Upper lobe of left lung (tissue), 6 donors: ENCODE data around the gene AFAP1. TPM values are rescaled to one million over a fixed set of nuclear protein-coding genes. Genes with fewer than 3 reads are reported as not detected.

Experiments
- ATAC-seq, 2 donors: fragments of 200-7000 bp; cut with Tn5 transposase; one replicate each; pipeline ENCODE4 v1.9.1; 2022; ENCODE audit warnings: mild to moderate bottlenecking in 2 of 2, moderate library complexity in 2 of 2; ENCODE audit not compliant: low FRiP score in 2 of 2
- DNase-seq, 2 donors: peaks; one replicate each; pipeline ENCODE4 v3.0.0-alpha.2; 2019 to 2020
- H3K27ac ChIP-seq, 4 donors: fragments of 200-600 bp; sonication (generic); one replicate each; pipeline ENCODE4 v1.5.1; 2016 to 2019
- H3K27me3 ChIP-seq, 4 donors: fragments of 200-600 bp; sonication (generic); one replicate each; pipeline ENCODE4 v1.5.1; 2017 to 2019
- H3K36me3 ChIP-seq, 4 donors: fragments of 200-600 bp; sonication (generic); one replicate each; pipeline ENCODE4 v1.5.1; 2016 to 2019
- H3K4me1 ChIP-seq, 4 donors: fragments of 200-600 bp; sonication (generic); one replicate each; pipeline ENCODE4 v1.5.1; 2018 to 2019
- H3K4me3 ChIP-seq, 4 donors: fragments of 200-600 bp; sonication (generic); one replicate each; pipeline ENCODE4 v1.5.1; 2017 to 2019; ENCODE audit warnings: mild to moderate bottlenecking in 2 of 4, moderate library complexity in 1 of 4
- H3K9me3 ChIP-seq, 4 donors: fragments of 200-600 bp; sonication (generic); one replicate each; pipeline ENCODE4 v1.5.1; 2018 to 2019
- EP300 ChIP-seq, 4 donors: sonication (generic); formaldehyde crosslinking; IDR thresholded peaks; one replicate each; pipeline ENCODE4 v1.5.1; 2017; ENCODE audit warnings: antibody characterized with exemption in 4 of 4, control low read depth in 2 of 4
- POLR2A ChIP-seq, 4 donors: fragments of 450-650 bp; IDR thresholded peaks; one replicate each; pipeline ENCODE4 v1.5.1; 2016 to 2017; ENCODE audit warnings: antibody characterized with exemption in 4 of 4, mild to moderate bottlenecking in 2 of 4
- POLR2AphosphoS5 ChIP-seq, 2 donors: sonication (generic); formaldehyde crosslinking; IDR thresholded peaks; one replicate each; pipeline ENCODE4 v1.5.1; 2017; ENCODE audit warnings: antibody characterized with exemption in 2 of 2
- WGBS, 2 donors: methylation state at CpG; one replicate each; pipeline ENCODE4 v1.1.5; 2017 to 2018; 5-methylcytosine and 5-hydroxymethylcytosine counted together
- total RNA-seq, 6 donors: library from RNA; depleted of rRNA in 4 of 6; stranded (reverse); fragments of >200 nt in 4 of 6; gene quantifications; one replicate each; pipeline versions ENCODE4 v1.1.0 to v1.2.1, GENCODE V29; 2016 to 2021
- TF ChIP-seq, protein P1 (sequence below), 6 experiments: fragments of 450-650 bp in 4 of 6; fragments of 200-600 bp in 2 of 6; sonication (generic) in 2 of 6; IDR thresholded peaks; one replicate each; pipeline ENCODE4 v1.5.1; 2016 to 2019; ENCODE audit warnings: antibody characterized with exemption in 6 of 6
- donor health status: DM: no; HTN: no; CAD: no; lungs with moderate emphysema.
- donor health status: DM: no; HTN: yes; CAD: no; lungs with severe emphysema.

The AFAP1 gene
- total RNA-seq, 6 donors from 2014 or later = 10.9 to 26.7 (median 19.2) TPM

DNA sequence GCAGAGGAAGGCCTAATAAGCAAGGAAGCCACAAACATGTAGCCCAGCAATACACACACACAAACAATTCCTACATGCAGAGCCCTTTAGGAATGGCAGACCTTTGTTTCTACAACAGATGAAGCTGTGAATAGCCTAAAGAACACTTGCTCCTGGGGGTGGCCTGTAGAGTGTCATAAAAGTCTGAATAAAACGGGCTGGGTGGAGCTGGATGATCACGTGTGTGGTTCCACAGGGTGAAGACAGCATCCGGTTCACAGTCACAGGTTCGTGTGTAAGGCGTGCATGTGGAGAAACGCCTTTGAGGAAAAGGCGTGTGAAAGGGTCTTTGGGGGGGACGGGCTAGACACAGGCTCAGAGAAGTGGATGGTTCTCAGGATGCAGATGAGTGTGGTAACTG lies 156.1 kb downstream of the AFAP1 start:
- Histone ChIP-seq H3K36me3 (peaks cover 0 to 17% (median 0%) of the 10 kb centered on the region in 4 donors), H3K4me3 (no peak overlapping the region), H3K27me3 (no peaks in the 10 kb centered on the region), H3K9me3 (no peaks in the 10 kb centered on the region), H3K27ac (no peak overlapping the region), H3K4me1 (peaks cover 16 to 25% (median 18%) of the 10 kb centered on the region in 4 donors)
- TF ChIP-seq, protein P1, sequence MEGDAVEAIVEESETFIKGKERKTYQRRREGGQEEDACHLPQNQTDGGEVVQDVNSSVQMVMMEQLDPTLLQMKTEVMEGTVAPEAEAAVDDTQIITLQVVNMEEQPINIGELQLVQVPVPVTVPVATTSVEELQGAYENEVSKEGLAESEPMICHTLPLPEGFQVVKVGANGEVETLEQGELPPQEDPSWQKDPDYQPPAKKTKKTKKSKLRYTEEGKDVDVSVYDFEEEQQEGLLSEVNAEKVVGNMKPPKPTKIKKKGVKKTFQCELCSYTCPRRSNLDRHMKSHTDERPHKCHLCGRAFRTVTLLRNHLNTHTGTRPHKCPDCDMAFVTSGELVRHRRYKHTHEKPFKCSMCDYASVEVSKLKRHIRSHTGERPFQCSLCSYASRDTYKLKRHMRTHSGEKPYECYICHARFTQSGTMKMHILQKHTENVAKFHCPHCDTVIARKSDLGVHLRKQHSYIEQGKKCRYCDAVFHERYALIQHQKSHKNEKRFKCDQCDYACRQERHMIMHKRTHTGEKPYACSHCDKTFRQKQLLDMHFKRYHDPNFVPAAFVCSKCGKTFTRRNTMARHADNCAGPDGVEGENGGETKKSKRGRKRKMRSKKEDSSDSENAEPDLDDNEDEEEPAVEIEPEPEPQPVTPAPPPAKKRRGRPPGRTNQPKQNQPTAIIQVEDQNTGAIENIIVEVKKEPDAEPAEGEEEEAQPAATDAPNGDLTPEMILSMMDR (IDR thresholded peaks at IDR 0.05) = no peak
- TF ChIP-seq EP300 (IDR thresholded peaks at IDR 0.05) = no peak
- TF ChIP-seq POLR2A (IDR thresholded peaks at IDR 0.05) = no peak
- no peak for TF ChIP-seq POLR2AphosphoS5 (IDR thresholded peaks at IDR 0.05)
- ATAC-seq = no peak
- no peak for DNase-seq
- WGBS, 2 donors = 92 to 96% methylated on average over 8 of the region's 8 CpGs

DNA sequence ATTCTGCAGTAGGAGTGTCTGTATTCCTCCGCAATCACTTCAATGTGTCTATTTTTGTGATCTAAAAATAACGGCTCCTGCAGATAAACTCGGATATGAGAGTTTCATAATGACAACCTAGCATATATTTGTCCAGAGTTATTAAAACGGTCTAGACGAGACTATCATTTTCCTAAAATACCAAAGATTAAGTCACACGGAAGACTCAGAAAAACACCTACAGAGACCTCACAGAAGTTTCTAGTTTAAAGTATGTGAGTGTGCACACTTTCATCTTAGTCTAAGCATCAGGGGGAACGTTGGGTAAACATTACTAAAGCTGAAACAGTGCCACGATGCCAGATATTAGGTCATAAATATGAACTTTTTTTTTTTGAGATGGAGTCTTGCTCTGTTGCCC lies 156.9 kb downstream of the AFAP1 start:
- WGBS, 2 donors = 56 to 62% methylated on average over 8 of the region's 8 CpGs
- Histone ChIP-seq H3K27me3 (no peaks in the 10 kb centered on the region), H3K4me1 (peaks cover 15 to 29% (median 17%) of the 10 kb centered on the region in 4 donors), H3K4me3 (no peak overlapping the region), H3K9me3 (no peaks in the 10 kb centered on the region), H3K27ac (no peak overlapping the region), H3K36me3 (peaks cover 0 to 19% (median 0%) of the 10 kb centered on the region in 4 donors)
- ATAC-seq (no peak), DNase-seq (no peak)
- TF ChIP-seq POLR2A (IDR thresholded peaks at IDR 0.05) (no peak), EP300 (IDR thresholded peaks at IDR 0.05) (no peak), POLR2AphosphoS5 (IDR thresholded peaks at IDR 0.05) (no peak)
- TF ChIP-seq, protein P1 (IDR thresholded peaks at IDR 0.05) = no peak

DNA sequence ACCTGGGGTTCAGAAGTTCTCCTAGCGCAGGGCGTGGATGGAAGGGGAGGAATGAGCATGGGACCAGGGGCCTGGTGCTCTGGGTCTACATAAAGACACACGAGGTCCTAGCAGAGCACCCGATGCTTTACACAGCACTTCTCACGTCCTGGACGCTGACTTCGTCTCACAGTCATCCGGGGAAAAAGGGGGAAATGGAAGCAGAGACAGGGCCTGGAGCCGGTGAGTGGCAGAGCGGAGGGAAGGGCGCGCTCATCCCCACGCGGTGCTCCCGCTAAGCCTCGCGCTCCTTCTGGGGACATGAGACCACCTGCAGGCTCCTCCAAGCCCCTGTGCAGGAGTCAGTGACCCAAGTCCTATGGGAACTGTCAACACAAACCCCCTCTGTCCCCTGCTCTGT lies 157.7 kb downstream of the AFAP1 start:
- TF ChIP-seq, protein P1 (IDR thresholded peaks at IDR 0.05) = no peak
- TF ChIP-seq POLR2AphosphoS5 (IDR thresholded peaks at IDR 0.05) = no peak
- no peak for TF ChIP-seq POLR2A (IDR thresholded peaks at IDR 0.05)
- TF ChIP-seq EP300 (IDR thresholded peaks at IDR 0.05) = no peak
- 83 to 86% methylated on average over 16 to 17 of the region's 17 CpGs for WGBS, 2 donors
- no peak overlapping the region for H3K4me3 ChIP-seq
- no peaks in the 10 kb centered on the region for H3K9me3 ChIP-seq
- peaks cover 12 to 29% (median 16%) of the 10 kb centered on the region in 4 donors for H3K4me1 ChIP-seq
- no peak for ATAC-seq
- no peak for DNase-seq
- H3K27me3 ChIP-seq = no peaks in the 10 kb centered on the region
- peaks cover 0 to 22% (median 0%) of the 10 kb centered on the region in 4 donors for H3K36me3 ChIP-seq
- peak overlapping the region in 3 of 4 donors; percentile 24 to 66 (median 38) for H3K27ac ChIP-seq

DNA sequence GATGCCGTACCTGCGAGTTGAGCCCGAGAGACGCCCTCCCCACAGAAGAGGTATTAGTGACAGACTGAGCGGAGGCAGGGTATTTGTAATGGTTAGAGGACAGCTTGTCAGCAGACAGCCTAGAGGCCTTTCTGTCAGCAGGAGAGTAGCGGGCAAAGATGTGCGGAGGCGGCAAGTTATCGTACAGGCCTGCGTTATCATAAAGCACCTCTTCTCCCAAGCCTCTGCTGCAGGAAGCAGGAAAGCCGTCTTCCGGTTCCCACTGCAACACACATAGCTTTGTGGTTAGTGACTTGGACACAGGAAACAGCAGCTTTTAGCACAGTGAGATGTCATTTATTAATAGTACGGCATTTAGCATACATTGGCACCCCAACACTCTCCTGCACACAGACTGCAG lies 158.3 kb downstream of the AFAP1 start:
- H3K9me3 ChIP-seq = no peaks in the 10 kb centered on the region
- ATAC-seq (no peak), DNase-seq (peak in 1 of 2 donors; percentile 20)
- H3K27me3 ChIP-seq = no peaks in the 10 kb centered on the region
- WGBS, 2 donors = 54 to 61% methylated on average over 7 to 13 of the region's 13 CpGs
- peaks cover 11 to 29% (median 15%) of the 10 kb centered on the region in 4 donors for H3K4me1 ChIP-seq
- H3K4me3 ChIP-seq = no peak overlapping the region
- peaks cover 0 to 27% (median 0%) of the 10 kb centered on the region in 4 donors for H3K36me3 ChIP-seq
- peak overlapping the region in 2 of 4 donors; percentile 2 to 66 for H3K27ac ChIP-seq
- TF ChIP-seq EP300 (IDR thresholded peaks at IDR 0.05) (no peak), POLR2AphosphoS5 (IDR thresholded peaks at IDR 0.05) (peak in 1 of 2 donors; percentile 24)
- TF ChIP-seq, protein P1 (IDR thresholded peaks at IDR 0.05) = no peak

DNA sequence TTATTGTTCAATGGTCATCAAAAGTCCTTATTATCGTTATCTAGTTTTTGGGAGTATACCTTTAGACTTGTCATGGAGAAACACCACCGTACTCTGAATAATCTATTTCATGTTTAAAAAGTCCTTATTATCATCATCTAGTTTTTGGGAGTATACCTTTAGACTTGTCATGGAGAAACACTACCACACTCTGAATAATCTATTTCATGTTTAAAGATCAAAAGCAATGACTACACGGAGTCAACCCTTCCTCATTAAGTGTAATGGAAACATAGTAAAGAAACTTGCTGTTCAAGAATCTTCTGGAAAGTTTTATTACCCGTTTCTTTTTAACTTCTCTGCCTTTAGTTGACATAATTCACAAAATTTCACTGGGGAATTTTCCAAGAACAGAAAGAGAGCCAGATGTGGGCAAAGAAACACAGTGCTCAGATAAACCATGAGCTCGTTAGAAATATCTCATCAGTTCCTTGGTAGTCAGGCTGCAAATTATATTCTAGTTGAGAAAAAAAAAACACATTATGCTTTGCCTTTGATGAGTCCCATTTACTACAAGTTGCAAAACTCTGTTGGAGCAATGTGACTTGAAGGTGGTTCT lies 158.8 kb downstream of the AFAP1 start:
- H3K4me1 ChIP-seq = peaks cover 11 to 29% (median 15%) of the 10 kb centered on the region in 4 donors
- no peak for ATAC-seq
- peak overlapping the region in 2 of 4 donors; percentile 2 to 66 for H3K27ac ChIP-seq
- WGBS, 2 donors = 84 to 86% methylated on average over 5 of the region's 5 CpGs
- TF ChIP-seq POLR2AphosphoS5 (IDR thresholded peaks at IDR 0.05) (no peak), EP300 (IDR thresholded peaks at IDR 0.05) (no peak)
- TF ChIP-seq, protein P1 (IDR thresholded peaks at IDR 0.05) = no peak
- no peaks in the 10 kb centered on the region for H3K9me3 ChIP-seq
- H3K4me3 ChIP-seq = no peak overlapping the region
- H3K27me3 ChIP-seq = no peaks in the 10 kb centered on the region
- peaks cover 0 to 29% (median 0%) of the 10 kb centered on the region in 4 donors for H3K36me3 ChIP-seq
- no peak for DNase-seq
